GM21737 (cell line): ENCODE data around the gene SCO2.

Experiments
- ATAC-seq: cut with Tn5 transposase; IDR thresholded peaks from one replicate; pipeline ENCODE4 v1.9.1; 2021; ENCODE audit warnings: mild to moderate bottlenecking, moderate library complexity; ENCODE audit not compliant: unreplicated experiment

The SCO2 gene

DNA sequence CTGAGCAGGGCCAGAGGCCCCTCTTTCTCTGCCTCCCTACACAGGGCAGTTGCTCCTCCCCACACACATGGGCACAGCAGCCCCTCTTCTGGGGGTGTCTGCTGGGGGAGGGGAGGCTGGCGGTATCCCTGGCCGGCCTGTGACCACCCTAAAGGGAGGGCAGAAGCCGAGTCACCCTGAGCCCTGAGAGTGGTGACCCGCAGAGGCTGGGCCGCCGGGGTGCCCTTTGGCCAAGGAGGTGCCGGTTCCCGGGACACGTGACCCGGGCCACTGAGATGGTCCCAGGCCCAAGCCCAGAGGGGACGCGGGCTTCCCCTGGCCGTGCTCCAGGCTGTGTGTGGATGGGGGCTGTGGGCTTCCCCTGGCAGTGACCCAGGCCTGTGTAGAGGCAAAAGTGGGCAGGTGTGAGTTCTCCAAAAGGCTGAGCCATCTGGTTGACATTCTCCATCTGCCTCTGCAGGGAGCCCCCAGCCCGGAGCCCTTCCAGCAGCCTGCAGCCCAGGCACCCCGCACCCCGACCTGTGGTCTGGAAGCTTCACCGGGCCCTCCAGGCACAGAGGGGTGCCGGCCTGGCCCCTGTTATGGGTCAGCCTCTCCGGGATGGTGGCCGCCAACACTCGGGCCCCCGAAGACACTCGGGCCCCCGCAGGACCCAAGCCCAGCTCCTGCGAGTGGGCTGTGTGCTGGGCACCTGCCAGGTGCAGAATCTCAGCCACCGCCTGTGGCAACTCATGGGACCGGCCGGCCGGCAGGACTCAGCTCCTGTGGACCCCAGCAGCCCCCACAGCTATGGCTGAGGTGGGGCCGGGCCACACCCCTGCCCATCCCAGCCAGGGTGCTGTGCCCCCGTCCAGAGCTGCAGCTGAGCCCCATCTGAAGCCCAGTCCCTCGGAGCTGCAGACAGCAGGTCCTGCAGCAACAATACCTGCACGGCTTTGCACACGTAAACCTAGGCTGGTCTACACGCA lies 43.0 kb downstream of the SCO2 start:
- no peak for ATAC-seq

DNA sequence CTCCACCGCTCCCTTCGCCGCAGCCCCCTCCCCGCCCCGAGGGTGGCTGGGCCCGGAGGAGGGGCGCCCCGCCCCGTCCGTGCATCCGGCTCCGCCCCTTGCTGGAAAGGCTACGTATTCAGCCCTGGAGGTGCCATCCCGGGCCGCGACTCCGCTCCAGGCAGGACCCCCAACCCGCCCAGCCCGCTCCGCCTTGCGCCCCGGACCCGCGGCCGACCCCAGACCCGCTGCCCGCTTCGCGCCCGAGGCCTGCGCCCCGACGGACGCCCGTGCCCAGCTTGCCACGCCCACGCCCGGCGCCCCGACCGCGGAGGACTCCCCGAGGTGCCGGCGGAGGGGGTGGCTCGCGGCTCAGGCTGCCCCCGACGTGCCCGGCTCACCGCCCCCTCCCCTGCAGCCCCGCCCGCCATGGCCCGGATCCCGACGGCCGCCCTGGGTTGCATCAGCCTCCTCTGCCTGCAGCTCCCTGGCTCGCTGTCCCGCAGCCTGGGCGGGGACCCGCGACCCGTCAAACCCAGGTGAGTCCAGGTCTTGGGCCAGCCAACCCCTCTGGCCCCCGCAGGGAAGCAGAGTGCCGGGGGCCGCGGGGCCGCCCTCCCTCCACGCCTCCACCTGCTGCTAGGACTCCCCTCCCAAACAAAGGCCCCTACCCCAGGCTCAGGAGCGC lies 43.8 kb downstream of the SCO2 start, which contains the start of gene ADM2:
Gene ADM2 (plus strand): TSS at position 104 of the 667 bp plus-strand sequence. CDS start 305 bp downstream, at position 409.
- no peak for ATAC-seq

DNA sequence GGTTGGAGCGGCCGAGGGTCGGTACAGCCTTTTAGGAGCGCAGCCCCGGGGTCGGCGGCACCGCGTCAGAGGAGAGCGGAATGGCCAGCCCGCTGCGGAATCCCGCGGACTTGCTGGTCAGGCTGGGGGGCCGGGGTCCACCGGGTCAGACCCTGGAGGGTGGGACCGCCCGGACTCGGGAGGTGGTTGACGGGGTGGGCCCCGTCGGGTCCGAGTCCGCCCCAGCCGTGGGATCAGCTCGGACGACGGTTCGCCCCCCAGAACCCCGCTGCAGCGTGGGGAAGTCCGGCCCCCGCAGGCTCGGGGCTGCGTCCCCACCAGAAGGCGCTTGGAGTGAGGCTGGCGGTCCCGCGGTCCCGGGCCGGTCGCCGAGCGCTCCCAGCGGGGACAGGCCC lies 44.4 kb downstream of the SCO2 start:
- ATAC-seq = no peak

DNA sequence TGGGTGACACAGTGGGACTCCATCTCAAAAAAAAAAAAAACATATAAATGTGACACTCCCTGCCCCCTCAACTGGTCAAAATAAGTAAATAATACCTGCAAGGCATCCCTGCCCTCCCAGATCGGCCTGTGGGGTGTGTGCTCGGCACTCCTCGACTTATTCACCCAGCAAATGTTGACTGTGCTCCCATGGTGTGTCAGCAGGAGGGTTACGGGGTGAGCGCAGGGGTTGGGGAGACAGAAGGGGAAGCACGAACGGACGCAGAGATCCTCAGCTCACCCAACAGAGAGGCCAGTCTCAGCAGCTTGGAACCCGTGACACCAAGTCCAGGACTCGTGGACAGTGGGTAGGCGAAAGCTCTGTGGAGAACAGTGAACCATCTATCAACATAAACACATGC lies 45.7 kb downstream of the SCO2 start:
- ATAC-seq = no peak

DNA sequence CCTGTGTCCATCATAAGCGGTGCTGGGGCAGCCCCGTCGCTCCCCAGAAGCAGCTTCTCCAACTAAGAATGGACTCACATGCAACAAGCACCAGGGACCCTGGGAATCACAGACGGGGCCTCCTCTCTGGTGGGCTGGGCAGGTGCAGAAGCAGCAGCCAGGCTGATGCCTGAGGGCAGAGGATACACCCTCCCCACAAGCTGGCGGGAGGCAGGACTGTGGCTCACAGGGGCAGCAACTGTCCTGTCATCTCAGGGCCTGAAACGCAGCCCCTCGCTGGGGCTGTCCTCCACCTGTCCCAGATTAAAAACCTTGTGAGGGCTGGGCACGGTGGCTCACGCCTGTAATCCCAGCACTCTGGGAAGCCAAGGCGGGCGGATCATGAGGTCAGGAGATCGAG lies 47.5 kb downstream of the SCO2 start:
- ATAC-seq = no peak

DNA sequence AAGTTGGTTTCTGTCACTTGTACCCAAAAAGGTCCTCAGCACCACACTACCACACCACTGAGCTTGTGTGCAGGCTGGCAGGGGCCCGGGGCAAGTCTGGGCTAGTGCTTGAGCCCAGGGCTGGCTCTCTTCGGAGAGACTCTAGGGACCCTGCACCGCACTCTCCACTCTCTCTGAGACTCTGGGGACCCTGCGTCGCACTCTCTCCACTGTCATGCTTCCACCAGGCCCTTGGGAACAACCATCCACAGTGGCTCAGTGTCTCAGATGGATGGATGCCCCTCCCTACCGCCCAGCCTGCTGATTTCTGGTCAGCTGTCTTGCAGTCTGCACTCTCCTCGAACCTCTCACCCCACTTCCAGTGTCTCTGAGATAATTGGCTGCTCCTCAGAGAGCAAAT lies 48.5 kb downstream of the SCO2 start:
- ATAC-seq = no peak

DNA sequence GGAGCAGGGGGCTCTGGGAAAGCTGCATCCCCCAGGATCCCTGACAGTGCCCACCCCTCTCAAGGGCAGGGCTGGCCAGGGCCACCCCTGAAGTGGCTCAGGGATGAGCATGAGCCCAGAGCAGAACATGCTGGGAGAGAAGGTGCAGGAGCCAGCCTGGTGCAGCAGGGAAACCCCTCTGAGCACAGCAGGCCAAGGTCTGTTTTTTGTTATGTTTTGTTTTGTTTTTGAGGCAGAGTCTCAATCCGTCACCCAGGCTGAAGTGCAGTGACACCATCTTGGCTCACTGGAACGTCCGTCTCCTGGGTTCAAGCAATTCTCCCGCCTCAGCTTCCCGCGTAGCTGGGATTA lies 49.8 kb downstream of the SCO2 start:
- ATAC-seq = no peak

DNA sequence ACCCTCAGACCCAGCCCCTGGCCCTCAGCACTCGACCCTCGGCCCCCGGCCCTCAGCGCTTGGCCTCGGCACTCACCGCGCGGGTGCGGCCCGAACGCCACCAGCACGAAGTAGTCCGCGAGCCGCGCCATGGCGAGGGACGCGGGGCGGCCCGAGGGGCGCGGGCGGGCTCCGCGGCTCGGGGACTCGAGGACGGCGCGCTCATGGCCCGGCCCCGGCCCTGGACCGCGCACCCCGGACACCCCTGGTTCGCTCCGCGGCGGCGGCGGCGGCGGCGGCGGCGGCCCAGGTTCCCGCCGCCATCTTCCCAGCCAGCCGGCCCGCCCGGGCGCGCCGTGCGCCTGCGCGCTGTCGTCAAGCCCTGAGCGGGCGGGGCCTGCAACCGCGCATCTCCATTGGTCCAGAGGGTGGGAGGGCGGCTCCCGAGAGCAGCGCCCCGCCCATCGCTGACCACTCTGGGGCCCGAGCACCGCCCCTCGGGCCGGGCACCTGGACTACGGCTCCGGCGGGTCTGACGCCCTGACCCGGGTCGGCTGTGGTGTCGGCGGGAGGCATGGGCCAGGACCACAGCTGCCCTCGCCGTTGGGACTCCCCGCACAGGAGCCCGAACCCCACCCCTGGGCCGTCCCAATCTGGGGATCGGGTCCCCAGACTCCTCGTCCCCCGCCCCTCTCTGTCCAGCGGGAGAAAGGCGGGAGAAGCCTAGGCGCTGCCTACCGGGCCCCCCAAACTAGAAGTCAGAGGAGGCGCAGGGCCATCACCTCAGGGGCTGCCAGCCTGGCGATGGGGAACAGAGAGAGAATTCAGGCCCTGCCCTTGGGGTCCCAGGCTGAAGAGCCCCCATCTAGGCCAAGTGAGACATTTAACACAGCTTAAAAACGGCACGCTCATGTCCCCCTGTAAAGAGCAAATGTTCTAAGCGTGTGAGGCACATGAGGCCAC lies 50.4 kb downstream of the SCO2 start, which contains the start of gene SBF1:
Gene SBF1 (minus strand): TSS at position 326 of the 942 bp plus-strand sequence. CDS start 195 bp downstream, at position 131.
- peak; percentile 59 for ATAC-seq

DNA sequence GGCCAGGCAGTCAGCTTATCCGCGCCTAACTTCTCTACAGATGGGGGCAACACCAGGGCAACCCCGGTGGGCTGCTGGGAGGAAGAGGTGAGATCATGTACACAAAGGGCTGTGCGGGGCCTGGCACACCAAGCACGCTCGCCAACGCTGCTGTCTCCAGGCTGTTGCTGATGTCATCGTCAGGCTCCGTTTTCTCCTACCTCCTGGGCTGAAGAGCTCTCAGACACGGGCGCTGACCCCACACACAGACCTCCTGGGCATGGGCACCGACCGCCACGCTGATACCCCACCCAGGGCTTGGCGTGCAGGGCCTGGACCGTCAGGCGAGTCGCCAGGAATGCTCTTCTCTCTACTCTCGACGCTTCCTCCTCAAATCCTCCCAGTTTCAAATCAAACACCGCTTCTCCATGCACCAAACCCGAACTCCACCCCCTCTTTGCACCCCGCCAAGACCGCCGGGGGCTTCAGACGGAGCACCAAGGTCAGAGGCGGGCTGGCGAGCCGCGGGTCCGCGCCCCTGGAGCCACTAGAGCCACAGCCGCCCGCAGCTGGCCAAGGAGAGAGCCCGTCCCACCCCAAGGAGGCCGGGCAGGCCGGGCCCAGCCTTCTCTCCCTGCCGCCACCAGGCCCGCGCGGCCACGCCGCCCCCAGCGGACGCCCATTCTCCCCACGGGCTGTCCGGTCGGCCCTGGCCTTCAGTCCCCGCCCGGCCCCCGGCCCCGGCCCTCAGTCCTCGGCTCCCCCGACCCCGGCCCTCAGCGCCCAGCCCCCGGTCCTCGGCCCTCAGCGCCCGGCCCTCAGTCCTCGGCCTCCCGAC lies 51.3 kb downstream of the SCO2 start:
- no peak for ATAC-seq
